ENCODE data around the gene COLEC12.

The COLEC12 gene

GRCh38 chr18:267688-268552 is 232.6 kb downstream of the COLEC12 start, which contains the start of gene THOC1:
Gene THOC1, minus strand, starts transcription at chr18:268047. Its CDS starts 28 bp downstream, at chr18:268019.
- peak; percentile 94 for DNase-seq

DNA sequence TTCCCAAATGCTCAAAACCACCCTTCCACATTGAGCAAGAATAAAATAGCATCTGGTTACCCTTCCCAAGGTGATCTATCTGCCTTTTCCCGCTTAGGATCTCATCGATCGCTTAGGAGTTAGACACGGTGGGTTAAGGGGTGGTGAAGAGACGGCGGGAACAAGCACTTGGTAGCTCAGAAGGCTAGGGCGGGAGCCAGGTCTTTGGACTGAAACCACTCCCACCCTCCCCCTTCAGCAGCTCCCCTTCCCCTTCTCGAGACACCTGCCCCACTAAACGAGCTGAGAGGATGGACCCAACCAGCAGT is 233.2 kb downstream of the COLEC12 start:
- no peak for DNase-seq
